ENCODE results near the gene ERAL1. TPM values are rescaled to one million over a fixed set of nuclear protein-coding genes. Genes with fewer than 3 reads are reported as not detected.
"Not testable (repeated sequence)": the region's sequence is repeated elsewhere in the genome, so short reads cannot be mapped to it uniquely, and the experiment has no call there.

Gene ERAL1
- total RNA-seq, 2 experiments from 2014 or later, result 30.8 to 58.0 TPM

DNA sequence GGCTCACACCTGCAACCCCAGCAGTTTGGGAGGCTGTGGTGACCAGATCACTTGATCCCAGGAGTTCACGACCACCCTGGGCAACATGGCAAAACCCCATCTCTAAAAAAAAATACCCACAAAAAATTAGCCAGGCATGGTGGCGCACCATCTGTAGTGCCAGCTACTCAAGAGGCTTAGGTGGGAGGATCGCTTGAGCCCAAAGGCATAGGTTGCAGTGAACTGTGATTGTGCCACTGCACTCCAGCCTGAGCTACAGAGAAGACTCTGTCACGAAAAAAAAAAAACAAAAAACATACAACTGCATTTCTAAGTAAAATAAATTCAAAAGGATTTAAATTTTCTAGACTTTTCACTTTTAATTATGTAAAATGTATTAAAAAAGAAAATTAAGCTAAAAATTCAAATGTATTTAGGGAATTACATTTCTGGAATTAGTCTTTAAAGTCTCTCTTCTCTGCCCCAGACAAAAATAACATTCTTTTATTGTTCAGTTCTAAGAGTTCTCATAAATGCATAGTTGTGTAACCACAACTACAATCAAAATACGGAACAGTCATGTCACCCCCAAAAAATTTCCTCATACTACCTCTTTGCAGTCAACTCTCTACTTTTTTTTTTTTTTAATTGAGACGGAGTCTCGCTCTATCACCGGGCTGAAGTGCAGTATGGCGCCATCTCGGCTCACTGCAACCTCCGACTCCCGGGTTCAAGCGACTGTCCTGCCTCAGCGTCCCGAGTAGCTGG, 26.3 kb upstream of the ERAL1 start:
- no peaks in the 10 kb centered on the region for H3K9me3 ChIP-seq (ENCODE audit: low read length)
- no peaks in the 10 kb centered on the region for H3K9me2 ChIP-seq (ENCODE audit: insufficient read depth, low read length)
- no peak overlapping the region for H2AFZ ChIP-seq (ENCODE audit: low read length)
- no peak overlapping the region for H3K4me3 ChIP-seq (ENCODE audit: low read depth, low read length, poor library complexity, severe bottlenecking)
- no peaks in the 10 kb centered on the region; the same call in 1 of the 2 replicates for H3K79me2 ChIP-seq (ENCODE audit: insufficient read depth, low read depth, low read length)
- intact Hi-C loops (cut with micrococcal nuclease; ENCODE audit: unreplicated experiment), result no loop called here
- no peak overlapping the region for H3K27ac ChIP-seq (ENCODE audit: low read depth, low read length, poor library complexity, severe bottlenecking)
- no TSS peak for BruUV-seq (replicated peaks)
- CTCF ChIA-PET (ENCODE audit: unreplicated experiment), result no interaction called here
- no peaks in the 10 kb centered on the region for H3K4me1 ChIP-seq (ENCODE audit: insufficient read depth, low read length, poor library complexity, severe bottlenecking)
- no peaks in the 10 kb centered on the region for H4K20me1 ChIP-seq (ENCODE audit: insufficient read depth, low read length)
- peaks cover 16% of the 10 kb centered on the region for H3K36me3 ChIP-seq (ENCODE audit: insufficient read depth, low read length)
- POLR2A ChIA-PET, result interaction anchor here (0.7 kb wide), 1 partner anchor 41 kb away, joined by 3 read pairs; no protein-coding TSS in a partner anchor
- no peak for DNase-seq (ENCODE audit: low spot score)
- TF ChIP-seq, protein P1, sequence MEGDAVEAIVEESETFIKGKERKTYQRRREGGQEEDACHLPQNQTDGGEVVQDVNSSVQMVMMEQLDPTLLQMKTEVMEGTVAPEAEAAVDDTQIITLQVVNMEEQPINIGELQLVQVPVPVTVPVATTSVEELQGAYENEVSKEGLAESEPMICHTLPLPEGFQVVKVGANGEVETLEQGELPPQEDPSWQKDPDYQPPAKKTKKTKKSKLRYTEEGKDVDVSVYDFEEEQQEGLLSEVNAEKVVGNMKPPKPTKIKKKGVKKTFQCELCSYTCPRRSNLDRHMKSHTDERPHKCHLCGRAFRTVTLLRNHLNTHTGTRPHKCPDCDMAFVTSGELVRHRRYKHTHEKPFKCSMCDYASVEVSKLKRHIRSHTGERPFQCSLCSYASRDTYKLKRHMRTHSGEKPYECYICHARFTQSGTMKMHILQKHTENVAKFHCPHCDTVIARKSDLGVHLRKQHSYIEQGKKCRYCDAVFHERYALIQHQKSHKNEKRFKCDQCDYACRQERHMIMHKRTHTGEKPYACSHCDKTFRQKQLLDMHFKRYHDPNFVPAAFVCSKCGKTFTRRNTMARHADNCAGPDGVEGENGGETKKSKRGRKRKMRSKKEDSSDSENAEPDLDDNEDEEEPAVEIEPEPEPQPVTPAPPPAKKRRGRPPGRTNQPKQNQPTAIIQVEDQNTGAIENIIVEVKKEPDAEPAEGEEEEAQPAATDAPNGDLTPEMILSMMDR (conservative IDR thresholded peaks at IDR 0.05; ENCODE audit: low read length), result no peak
- TF ChIP-seq EZH2phosphoT487 (IDR thresholded peaks at IDR 0.05; ENCODE audit: borderline replicate concordance, low read depth, low read length), result no peak
- H3K4me2 ChIP-seq (ENCODE audit: low read length), result no peak overlapping the region

DNA sequence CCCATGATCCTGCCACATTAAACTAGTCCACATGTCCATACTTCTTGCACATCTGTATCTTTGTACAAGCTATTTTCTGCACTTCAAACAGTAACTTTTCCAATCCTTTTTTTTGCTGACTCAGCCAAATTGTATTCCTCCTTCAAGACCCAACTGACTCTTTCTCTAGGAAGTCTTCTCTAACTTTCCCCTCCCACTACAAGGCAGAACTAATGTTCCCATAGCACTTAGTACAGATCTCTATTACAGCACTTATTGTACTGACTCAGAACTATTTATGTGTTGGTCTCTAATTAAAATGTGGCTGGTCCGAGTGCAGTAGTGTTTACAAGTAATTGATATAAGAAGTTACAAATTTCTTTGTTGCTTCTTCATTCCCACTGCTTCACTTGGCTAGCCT, 20.4 kb upstream of the ERAL1 start:
- POLR2A ChIA-PET, result no interaction called here
- no TSS peak for BruUV-seq (replicated peaks)

DNA sequence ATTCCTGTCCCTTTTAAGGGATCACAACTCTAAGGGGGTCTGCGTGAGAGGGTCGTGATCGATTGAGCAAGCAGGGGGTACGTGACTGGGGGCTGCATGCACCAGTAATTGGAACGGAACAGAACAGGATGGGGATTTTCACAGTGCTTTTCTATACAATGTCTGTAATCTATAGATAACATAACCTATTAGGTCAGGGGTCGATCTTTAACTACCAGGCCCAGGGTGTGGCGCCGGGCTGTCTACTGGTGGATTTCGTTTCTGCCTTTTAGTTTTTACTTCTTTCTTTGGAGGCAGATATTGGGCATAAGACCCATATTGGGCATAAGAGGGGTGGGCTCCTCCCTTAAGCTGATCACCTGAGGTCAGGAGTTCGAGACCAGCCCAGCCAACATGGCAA, 18.3 kb upstream of the ERAL1 start:
- BruUV-seq (replicated peaks); H3K4me2 ChIP-seq (ENCODE audit: low read length); intact Hi-C loops (cut with micrococcal nuclease; ENCODE audit: unreplicated experiment); H2AFZ ChIP-seq (ENCODE audit: low read length); H3K36me3 ChIP-seq (ENCODE audit: insufficient read depth, low read length); H4K20me1 ChIP-seq (ENCODE audit: insufficient read depth, low read length); DNase-seq (ENCODE audit: low spot score); H3K4me3 ChIP-seq (ENCODE audit: low read depth, low read length, poor library complexity, severe bottlenecking); H3K4me1 ChIP-seq (ENCODE audit: insufficient read depth, low read length, poor library complexity, severe bottlenecking); H3K9me3 ChIP-seq (ENCODE audit: low read length); H3K9me2 ChIP-seq (ENCODE audit: insufficient read depth, low read length); H3K27ac ChIP-seq (ENCODE audit: low read depth, low read length, poor library complexity, severe bottlenecking): not testable (repeated sequence)
- peaks cover 44% of the 10 kb centered on the region for H3K79me2 ChIP-seq (ENCODE audit: insufficient read depth, low read depth, low read length)
- POLR2A ChIA-PET, result interaction anchor here (0.6 to 1.0 kb wide), 3 partner anchors 17 to 75 kb away, joined by 3 read pairs; no protein-coding TSS in a partner anchor
- CTCF ChIA-PET (ENCODE audit: unreplicated experiment), result interaction anchor here (0.6 kb wide), 1 partner anchor 45 kb away, joined by 3 read pairs; no protein-coding TSS in a partner anchor

More for the DNA sequence above, 20.4 kb upstream of the ERAL1 start:
- H3K9me2 ChIP-seq (ENCODE audit: insufficient read depth, low read length), result no peaks in the 10 kb centered on the region
- no peak overlapping the region for H3K4me3 ChIP-seq (ENCODE audit: low read depth, low read length, poor library complexity, severe bottlenecking)
- no peak overlapping the region for H2AFZ ChIP-seq (ENCODE audit: low read length)
- H3K4me2 ChIP-seq (ENCODE audit: low read length), result no peak overlapping the region
- peaks cover 21% of the 10 kb centered on the region for H3K36me3 ChIP-seq (ENCODE audit: insufficient read depth, low read length)
- no peak for DNase-seq (ENCODE audit: low spot score)
- no peak overlapping the region for H3K27ac ChIP-seq (ENCODE audit: low read depth, low read length, poor library complexity, severe bottlenecking)
- CTCF ChIA-PET (ENCODE audit: unreplicated experiment), result interaction anchor here (0.6 kb wide), 1 partner anchor 289 kb away, joined by 3 read pairs; no protein-coding TSS in a partner anchor
- H3K4me1 ChIP-seq (ENCODE audit: insufficient read depth, low read length, poor library complexity, severe bottlenecking), result no peaks in the 10 kb centered on the region
- H3K9me3 ChIP-seq (ENCODE audit: low read length), result no peaks in the 10 kb centered on the region
- H4K20me1 ChIP-seq (ENCODE audit: insufficient read depth, low read length), result no peaks in the 10 kb centered on the region
- TF ChIP-seq, protein P1 (conservative IDR thresholded peaks at IDR 0.05; ENCODE audit: low read length), result no peak
- TF ChIP-seq EZH2phosphoT487 (IDR thresholded peaks at IDR 0.05; ENCODE audit: borderline replicate concordance, low read depth, low read length), result no peak
- H3K79me2 ChIP-seq (ENCODE audit: insufficient read depth, low read depth, low read length), result peaks cover 24% of the 10 kb centered on the region
- intact Hi-C loops (cut with micrococcal nuclease; ENCODE audit: unreplicated experiment), result no loop called here

Measured in OCI-LY7 (cell line).